GM13977 (cell line): ENCODE data around the gene MOGAT2.

Experiments
- DNase-seq: peaks from one replicate; pipeline ENCODE4 v3.0.0; 2012; ENCODE audit warnings: low spot score
- CTCF ChIP-seq: IDR thresholded peaks from 2 replicates; pipeline ENCODE4 v1.5.1; 2012; ENCODE audit warnings: mild to moderate bottlenecking, control low read depth; ENCODE audit not compliant: insufficient read depth; ENCODE audit errors: extremely low read depth, missing control alignments
- in situ Hi-C: fragments of 300-500 bp; cut with MboI; formaldehyde crosslinking; loops from one replicate; pipeline ENCODE4 v1.12.0; 2022; ENCODE audit warnings: low sequenced_read_pairs, low pct_unique_long_range_greater_than_20kb, mixed read lengths, inconsistent platforms; ENCODE audit not compliant: unreplicated experiment

Gene MOGAT2

GRCh38 chr11:75779960-75780359 is 62.3 kb downstream of the MOGAT2 start:
- no peak for TF ChIP-seq CTCF
- in situ Hi-C loops = no loop called here
- DNase-seq = no peak

- no peak for TF ChIP-seq CTCF
- in situ Hi-C loops = no loop called here
- DNase-seq = no peak
These were observed 63.2 kb downstream of the MOGAT2 start for GRCh38 chr11:75780888-75781287.

GRCh38 chr11:75781296-75781695 is 63.7 kb downstream of the MOGAT2 start:
- no peak for DNase-seq
- TF ChIP-seq CTCF = no peak
- in situ Hi-C loops = no loop called here

GRCh38 chr11:75781831-75782230 is 64.2 kb downstream of the MOGAT2 start:
- in situ Hi-C loops = no loop called here
- TF ChIP-seq CTCF = no peak
- no peak for DNase-seq
